HCT116 (cell line): ENCODE results near the gene YBX2. TPM values are rescaled to one million over a fixed set of nuclear protein-coding genes. Genes with fewer than 3 reads are reported as not detected.

Experiments
- ATAC-seq: fragments of 200-7000 bp; cut with Tn5 transposase; 2 replicates; pipeline ENCODE4 v1.9.1; 2020; ENCODE audit warnings: mild to moderate bottlenecking, moderate library complexity
- BruUV-seq: library from RNA; stranded (reverse); fragments of 400-500 nt; replicated peaks from 2 replicates; lab custom pipeline; 2021; lab: Mats Ljungman, UMichigan
- CTCF ChIA-PET: fragments of 300-600 bp; sonication (Branson Sonifier 250); formaldehyde crosslinking; loops from one replicate; lab custom pipeline; 2021; ENCODE audit warnings: antibody characterized with exemption; lab: Charles Lee
- POLR2A ChIA-PET: fragments of 300-600, 350-600 bp; sonication (Branson Sonifier 250); formaldehyde crosslinking; loops from one replicate; lab custom pipeline; 2021; ENCODE audit warnings: antibody characterized with exemption; lab: Charles Lee
- RAD21 ChIA-PET, 2 experiments: fragments of 300-600 bp; sonication (Branson Sonifier 250); formaldehyde crosslinking; loops; one replicate each; lab custom pipeline; 2023; ENCODE audit warnings: low total read pairs in 2 of 2; ENCODE audit not compliant: uncharacterized antibody in 2 of 2, unreplicated experiment in 2 of 2, low non-redundant PET in 1 of 2; lab: Charles Lee
- DNase-seq: peaks from one replicate; pipeline ENCODE4 v3.0.0-alpha.2; 2010; ENCODE audit warnings: low read depth, low spot score
- H2AFZ ChIP-seq: fragments of 200-600 bp; shearing (Covaris generic), sonication (generic); 2 replicates; pipeline ENCODE4 v1.6.1; 2017; ENCODE audit warnings: low read depth, mixed run types, mixed read lengths, antibody characterized with exemption, low read length; ENCODE audit not compliant: poor library complexity, severe bottlenecking
- H3K27ac ChIP-seq: 2 replicates; pipeline ENCODE4 v1.5.1; 2012; ENCODE audit warnings: low read depth, low read length
- H3K27me3 ChIP-seq: fragments of 200-600 bp; sonication (generic); 2 replicates; pipeline ENCODE4 v1.6.1; 2016; ENCODE audit warnings: mixed run types, low read length, mixed read lengths; ENCODE audit not compliant: insufficient read depth
- H3K36me3 ChIP-seq, 2 experiments: fragments of 200-500 bp in 1 of 2; fragments of 200-600 bp in 1 of 2; sonication (Bioruptor generic) in 1 of 2; sonication (generic) in 1 of 2; 2 replicates each; pipeline versions ENCODE4 v1.5.1 to v1.6.1; 2014 to 2016; ENCODE audit warnings: low read length in 2 of 2, inconsistent platforms in 1 of 2, mixed read lengths in 1 of 2, mixed run types in 1 of 2; ENCODE audit not compliant: insufficient read depth in 2 of 2, control insufficient read depth in 1 of 2
- H3K4me1 ChIP-seq, 2 experiments: fragments of 200-600 bp in 1 of 2; sonication (generic) in 1 of 2; 2 replicates each; pipeline versions ENCODE4 v1.5.1 to v1.6.1; 2012 to 2017; ENCODE audit warnings: low read length in 2 of 2, inconsistent platforms in 1 of 2, mild to moderate bottlenecking in 1 of 2, mixed read lengths in 1 of 2, mixed run types in 1 of 2, moderate library complexity in 1 of 2; ENCODE audit not compliant: insufficient read depth in 2 of 2, control insufficient read depth in 1 of 2
- H3K4me2 ChIP-seq: fragments of 200-600 bp; sonication (generic); 2 replicates; pipeline ENCODE4 v1.6.1; 2017; ENCODE audit warnings: mixed run types, low read length, mixed read lengths
- H3K4me3 ChIP-seq, 2 experiments: fragments of 200-600 bp in 1 of 2; sonication (generic) in 1 of 2; replicated peaks in 1 of 2; 2 replicates each; pipeline ENCODE4 v1.5.1; 2011 to 2016; ENCODE audit warnings: low read length in 2 of 2, control low read depth in 1 of 2, low read depth in 1 of 2, mild to moderate bottlenecking in 1 of 2, mixed read lengths in 1 of 2, mixed run types in 1 of 2
- H3K79me2 ChIP-seq: fragments of 200-600 bp; sonication (generic); 2 replicates; pipeline ENCODE4 v1.6.1; 2017; ENCODE audit warnings: mild to moderate bottlenecking, mixed run types, low read length, moderate library complexity, mixed read lengths; ENCODE audit not compliant: insufficient read depth
- H3K9ac ChIP-seq: fragments of 200-600 bp; sonication (generic); 2 replicates; pipeline ENCODE4 v1.6.1; 2016; ENCODE audit warnings: low read length, mixed read lengths
- H3K9me2 ChIP-seq: fragments of 200-600 bp; sonication (generic), shearing (Covaris generic); 2 replicates; pipeline ENCODE4 v1.6.1; 2017; ENCODE audit warnings: mixed run types, mild to moderate bottlenecking, moderate library complexity; ENCODE audit not compliant: insufficient read depth
- H3K9me3 ChIP-seq, 2 experiments: fragments of 200-500 bp in 1 of 2; fragments of 200-600 bp in 1 of 2; sonication (Bioruptor generic) in 1 of 2; sonication (generic) in 1 of 2; 2 replicates each; pipeline ENCODE4 v1.6.1; 2014 to 2017; ENCODE audit warnings: low read length in 2 of 2, mixed read lengths in 2 of 2, inconsistent platforms in 1 of 2, low read depth in 1 of 2, mild to moderate bottlenecking in 1 of 2, mixed run types in 1 of 2, moderate library complexity in 1 of 2; ENCODE audit not compliant: control insufficient read depth in 1 of 2, insufficient read depth in 1 of 2
- H4K20me1 ChIP-seq: fragments of 200-600 bp; sonication (generic), shearing (Covaris generic); 2 replicates; pipeline ENCODE4 v1.6.1; 2017; ENCODE audit warnings: mixed run types, mild to moderate bottlenecking, moderate library complexity; ENCODE audit not compliant: insufficient read depth
- CBX3 ChIP-seq: IDR thresholded peaks from 2 replicates; pipeline ENCODE4 v1.6.1; 2012; ENCODE audit warnings: low read depth
- CEBPB ChIP-seq: IDR thresholded peaks from 2 replicates; pipeline ENCODE4 v1.6.1; 2012; ENCODE audit warnings: low read depth
- ELF1 ChIP-seq: IDR thresholded peaks from 2 replicates; pipeline ENCODE4 v1.6.1; 2012; ENCODE audit warnings: low read depth, borderline replicate concordance
- EZH2 ChIP-seq: fragments of 200-600 bp; sonication (generic); IDR thresholded peaks from 2 replicates; pipeline ENCODE4 v1.6.1; 2017; ENCODE audit warnings: antibody characterized with exemption, mixed run types
- POLR2AphosphoS5 ChIP-seq: IDR thresholded peaks from 2 replicates; pipeline ENCODE4 v1.6.1; 2011; ENCODE audit warnings: mild to moderate bottlenecking, low read depth, low read length, moderate library complexity
- RAD21 ChIP-seq: IDR thresholded peaks from 2 replicates; pipeline ENCODE4 v1.6.1; 2012; ENCODE audit warnings: low read depth, mild to moderate bottlenecking
- SIN3A ChIP-seq: IDR thresholded peaks from 2 replicates; pipeline ENCODE4 v1.6.1; 2012; ENCODE audit warnings: low read depth
- SP1 ChIP-seq: IDR thresholded peaks from 2 replicates; pipeline ENCODE4 v1.6.1; 2012; ENCODE audit warnings: low read depth
- SRF ChIP-seq: IDR thresholded peaks from 2 replicates; pipeline ENCODE4 v1.6.1; 2012; ENCODE audit warnings: low read depth
- YY1 ChIP-seq: IDR thresholded peaks from 2 replicates; pipeline ENCODE4 v1.6.1; 2011; ENCODE audit warnings: low read length, low read depth, moderate library complexity, mild to moderate bottlenecking; ENCODE audit not compliant: insufficient replicate concordance; ENCODE audit errors: extremely low read depth
- ZBTB33 ChIP-seq: IDR thresholded peaks from 2 replicates; pipeline ENCODE4 v1.6.1; 2011; ENCODE audit warnings: mild to moderate bottlenecking, low read length, moderate library complexity; ENCODE audit not compliant: insufficient replicate concordance; ENCODE audit errors: extremely low read depth
- ZFX ChIP-seq: fragments of 450-650 bp; IDR thresholded peaks from 2 replicates; pipeline ENCODE4 v1.6.1; 2017
- ZNF274 ChIP-seq: fragments of 200-500 bp; sonication (Bioruptor generic); IDR thresholded peaks from 2 replicates; pipeline ENCODE4 v1.6.1; 2014; ENCODE audit warnings: mild to moderate bottlenecking, low read depth, low read length, inconsistent platforms
- intact Hi-C: fragments of 100-400 bp; cut with micrococcal nuclease; formaldehyde crosslinking; loops from 2 replicates; pipeline ENCODE4 v1.10.0; 2022
- total RNA-seq: library from RNA; stranded (reverse); gene quantifications from one replicate; pipeline ENCODE4 v1.2.1, GENCODE V29; 2021; ENCODE audit not compliant: unreplicated experiment
- TF ChIP-seq, protein P1 (sequence below): IDR thresholded peaks from 2 replicates; pipeline ENCODE4 v1.6.1; 2012

YBX2 gene
- total RNA-seq, 1 experiment from 2014 or later = 2.3 TPM

- no peak for ATAC-seq
- ChIA-PET CTCF (interaction anchor here (2.3 to 3.0 kb wide), 2 partner anchors 18 to 58 kb away, joined by 5 to 16 read pairs; partner anchors contain the start of genes ACADVL and DLG4), POLR2A (interaction anchor here (0.6 to 2.6 kb wide), 7 partner anchors 12 to 448 kb away, joined by 3 to 19 read pairs (median 5); partner anchors contain the start of genes ACADVL, CTDNEP1, DLG4 and SLC2A4), RAD21 (interaction anchor here in 1 of 2 experiments (0.7 to 1.0 kb wide), 2 partner anchors 18 to 61 kb away, joined by 3 to 7 read pairs; no protein-coding TSS in a partner anchor)
- Histone ChIP-seq H2AFZ (no peak overlapping the region), H3K4me3 (peak overlapping the region; percentile 97 to 99), H3K27ac (peak overlapping the region; percentile 92), H3K79me2 (peaks cover 65% of the 10 kb centered on the region), H4K20me1 (no peaks in the 10 kb centered on the region)
- no peak for TF ChIP-seq EZH2
- TF ChIP-seq ZBTB33 = no peak
- TF ChIP-seq ELF1 = no peak
- TF ChIP-seq CEBPB = no peak
- TF ChIP-seq ZFX = peak; percentile 24; the same call in 1 of the 2 replicates
- TF ChIP-seq YY1 = no peak
- TF ChIP-seq SRF = no peak
- no peak for TF ChIP-seq SP1
- TF ChIP-seq RAD21 = no peak
- no peak for TF ChIP-seq ZNF274
- TF ChIP-seq, protein P1, sequence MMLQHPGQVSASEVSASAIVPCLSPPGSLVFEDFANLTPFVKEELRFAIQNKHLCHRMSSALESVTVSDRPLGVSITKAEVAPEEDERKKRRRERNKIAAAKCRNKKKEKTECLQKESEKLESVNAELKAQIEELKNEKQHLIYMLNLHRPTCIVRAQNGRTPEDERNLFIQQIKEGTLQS = no peak
- peak; percentile 27; the same call in 1 of the 2 replicates for TF ChIP-seq POLR2AphosphoS5
- TF ChIP-seq CBX3 = no peak
- no peak for TF ChIP-seq SIN3A
- TF ChIP-seq, all 23 proteins: peak for 2
- no peak for DNase-seq
- Histone ChIP-seq H3K4me2 (peak overlapping the region; percentile 82), H3K27me3 (no peaks in the 10 kb centered on the region), H3K9me3 (no peaks in the 10 kb centered on the region), H3K4me1 (peaks cover 37 to 64% of the 10 kb centered on the region in 2 experiments), H3K36me3 (peaks cover 24 to 32% of the 10 kb centered on the region in 2 experiments), H3K9ac (peak overlapping the region; percentile 100), H3K9me2 (no peaks in the 10 kb centered on the region)
- intact Hi-C loops = no loop called here
- BruUV-seq = no TSS peak
These were observed 55.9 kb downstream of the YBX2 start for GRCh38 chr17:7238420-7239090.

Other genes starting within 250 kb of the YBX2 start
- gene CLEC10A, start 214.4 kb downstream of the YBX2 start, total RNA-seq = not detected
- gene ASGR2, start 179.8 kb downstream of the YBX2 start, total RNA-seq = 0.32 TPM
- 1.2 TPM for gene ASGR1, start 115.3 kb downstream of the YBX2 start, total RNA-seq
- gene DLG4, start 74.8 kb downstream of the YBX2 start, total RNA-seq = 15.0 TPM
- 554 TPM for gene ACADVL, start 74.7 kb downstream of the YBX2 start, total RNA-seq
- 69.7 TPM for gene DVL2, start 60.1 kb downstream of the YBX2 start, total RNA-seq
- 48.5 TPM for gene PHF23, start 55.2 kb downstream of the YBX2 start, total RNA-seq
- gene GABARAP, start 52.2 kb downstream of the YBX2 start, total RNA-seq = 287 TPM
- 143 TPM for gene CTDNEP1, start 42.9 kb downstream of the YBX2 start, total RNA-seq
- 81.7 TPM for gene ELP5, start 42.4 kb downstream of the YBX2 start, total RNA-seq
- 286 TPM for gene CLDN7, start 32.2 kb downstream of the YBX2 start, total RNA-seq
- gene SLC2A4, start 12.9 kb downstream of the YBX2 start, total RNA-seq = 2.5 TPM
- 1,139 TPM for gene EIF5A, start 13.0 kb upstream of the YBX2 start, total RNA-seq
- 61.3 TPM for gene GPS2, start 20.7 kb upstream of the YBX2 start, total RNA-seq
- 56.9 TPM for gene NEURL4, start 34.7 kb upstream of the YBX2 start, total RNA-seq
- gene ACAP1, start 41.9 kb upstream of the YBX2 start, total RNA-seq = 8.8 TPM
- gene KCTD11, start 57.5 kb upstream of the YBX2 start, total RNA-seq = 5.4 TPM
- gene TMEM95, start 60.5 kb upstream of the YBX2 start, total RNA-seq = not detected
- 16.8 TPM for gene TNK1, start 86.5 kb upstream of the YBX2 start, total RNA-seq
- 43.8 TPM for gene PLSCR3, start 99.9 kb upstream of the YBX2 start, total RNA-seq
- 110 TPM for gene TMEM256, start 109.5 kb upstream of the YBX2 start, total RNA-seq
- 60.5 TPM for gene NLGN2, start 113.2 kb upstream of the YBX2 start, total RNA-seq
- 0.32 TPM for gene SPEM1, start 125.7 kb upstream of the YBX2 start, total RNA-seq
- not detected for gene SPEM2, start 131.0 kb upstream of the YBX2 start, total RNA-seq
- not detected for gene SPEM3, start 134.2 kb upstream of the YBX2 start, total RNA-seq
- gene TMEM102, start 140.8 kb upstream of the YBX2 start, total RNA-seq = 16.4 TPM
- gene FGF11, start 144.9 kb upstream of the YBX2 start, total RNA-seq = 6.1 TPM
- gene CHRNB1, start 150.4 kb upstream of the YBX2 start, total RNA-seq = 10.4 TPM
- 17.1 TPM for gene ZBTB4, start 185.0 kb upstream of the YBX2 start, total RNA-seq
- not detected for gene SLC35G6, start 186.8 kb upstream of the YBX2 start, total RNA-seq
- gene POLR2A, start 189.7 kb upstream of the YBX2 start, total RNA-seq = 205 TPM